22Rv1 (cell line): ENCODE measurements around the gene MGA.

Source experiments
- CTCF ChIP-seq: fragments of 450-650 bp; IDR thresholded peaks from 2 replicates; pipeline ENCODE4 v1.5.1; 2017; ENCODE audit warnings: mild to moderate bottlenecking
- ZFX ChIP-seq: fragments of 450-650 bp; IDR thresholded peaks from 2 replicates; pipeline ENCODE4 v1.6.1; 2017; ENCODE audit warnings: antibody characterized with exemption, borderline replicate concordance

GRCh38 chr15:41629883-41630282 is 30.3 kb upstream of the MGA start:
- TF ChIP-seq CTCF (no peak), ZFX (no peak)
